HG03045 (cell line): ENCODE data around the gene ANK3.

Source experiments
- ATAC-seq: cut with Tn5 transposase; IDR thresholded peaks from one replicate; pipeline ENCODE4 v1.9.1; 2021; ENCODE audit warnings: mild to moderate bottlenecking, moderate library complexity; ENCODE audit not compliant: unreplicated experiment

Gene ANK3

GRCh38 chr10:60389413-60390025, at the start of gene ANK3:
Gene ANK3 (minus strand): TSS chr10:60389875. CDS start chr10:60389538, 337 bp downstream.
- no peak for ATAC-seq

- no peak for ATAC-seq
Measured at GRCh38 chr10:60434418-60435046, 44.9 kb upstream of the ANK3 start.

GRCh38 chr10:60433684-60434083, 44.0 kb upstream of the ANK3 start:
- no peak for ATAC-seq

- no peak for ATAC-seq
Measured at GRCh38 chr10:60430836-60431597, 41.3 kb upstream of the ANK3 start.

- no peak for ATAC-seq
Measured at GRCh38 chr10:60430017-60430416, 40.3 kb upstream of the ANK3 start.

GRCh38 chr10:60429084-60429849, 39.6 kb upstream of the ANK3 start:
- ATAC-seq: no peak

- ATAC-seq: no peak
Measured at GRCh38 chr10:60428387-60428737, 38.7 kb upstream of the ANK3 start.

- ATAC-seq: no peak
Measured at GRCh38 chr10:60427709-60428386, 38.2 kb upstream of the ANK3 start.

GRCh38 chr10:60427148-60427547, 37.5 kb upstream of the ANK3 start:
- ATAC-seq: no peak

GRCh38 chr10:60426425-60426824, 36.8 kb upstream of the ANK3 start:
- ATAC-seq: no peak

GRCh38 chr10:60425392-60426110, 35.9 kb upstream of the ANK3 start:
- ATAC-seq: no peak

GRCh38 chr10:60424971-60425370, 35.3 kb upstream of the ANK3 start:
- ATAC-seq: no peak

- ATAC-seq: no peak
Measured at GRCh38 chr10:60423920-60424319, 34.2 kb upstream of the ANK3 start.

- no peak for ATAC-seq
Measured at GRCh38 chr10:60422809-60423208, 33.1 kb upstream of the ANK3 start.

GRCh38 chr10:60420991-60421894, 31.6 kb upstream of the ANK3 start:
- ATAC-seq: no peak

- no peak for ATAC-seq
Measured at GRCh38 chr10:60419249-60419648, 29.6 kb upstream of the ANK3 start.

GRCh38 chr10:60417901-60418300, 28.2 kb upstream of the ANK3 start:
- no peak for ATAC-seq

- ATAC-seq: no peak
Measured at GRCh38 chr10:60417024-60417423, 27.3 kb upstream of the ANK3 start.

GRCh38 chr10:60414877-60415585, 25.4 kb upstream of the ANK3 start:
- no peak for ATAC-seq
